Measurements from ENCODE around the gene SLC47A1.

SLC47A1 gene

DNA sequence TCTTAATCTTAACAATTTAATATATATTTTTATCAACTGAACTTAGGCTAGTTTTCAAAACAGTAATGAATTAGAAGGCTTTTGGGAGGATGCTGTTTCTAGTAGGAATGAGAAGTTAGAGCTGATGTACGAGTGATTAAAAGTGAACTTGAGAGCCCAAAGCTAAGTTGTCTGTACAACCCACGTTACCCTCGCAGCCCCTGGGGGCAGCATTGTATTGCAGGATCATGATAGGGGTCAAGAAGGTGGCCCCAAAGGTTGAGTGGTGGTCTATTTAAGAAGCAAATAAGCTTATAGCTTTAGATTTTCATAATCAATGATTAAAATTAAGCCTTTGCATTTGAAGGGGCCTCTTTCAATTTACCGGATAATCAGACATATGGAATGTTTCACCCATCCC is 81.2 kb downstream of the SLC47A1 start:
- no peak for TF ChIP-seq TAF1 (IDR thresholded peaks at IDR 0.05; ENCODE audit: borderline replicate concordance, insufficient read depth, low read length)
- no peak for TF ChIP-seq SIN3A (IDR thresholded peaks at IDR 0.05; ENCODE audit: borderline replicate concordance, insufficient read depth, low read length)
- TF ChIP-seq POLR2AphosphoS5 (IDR thresholded peaks at IDR 0.05; ENCODE audit: low read depth, low read length): no peak
- TF ChIP-seq, protein P1, sequence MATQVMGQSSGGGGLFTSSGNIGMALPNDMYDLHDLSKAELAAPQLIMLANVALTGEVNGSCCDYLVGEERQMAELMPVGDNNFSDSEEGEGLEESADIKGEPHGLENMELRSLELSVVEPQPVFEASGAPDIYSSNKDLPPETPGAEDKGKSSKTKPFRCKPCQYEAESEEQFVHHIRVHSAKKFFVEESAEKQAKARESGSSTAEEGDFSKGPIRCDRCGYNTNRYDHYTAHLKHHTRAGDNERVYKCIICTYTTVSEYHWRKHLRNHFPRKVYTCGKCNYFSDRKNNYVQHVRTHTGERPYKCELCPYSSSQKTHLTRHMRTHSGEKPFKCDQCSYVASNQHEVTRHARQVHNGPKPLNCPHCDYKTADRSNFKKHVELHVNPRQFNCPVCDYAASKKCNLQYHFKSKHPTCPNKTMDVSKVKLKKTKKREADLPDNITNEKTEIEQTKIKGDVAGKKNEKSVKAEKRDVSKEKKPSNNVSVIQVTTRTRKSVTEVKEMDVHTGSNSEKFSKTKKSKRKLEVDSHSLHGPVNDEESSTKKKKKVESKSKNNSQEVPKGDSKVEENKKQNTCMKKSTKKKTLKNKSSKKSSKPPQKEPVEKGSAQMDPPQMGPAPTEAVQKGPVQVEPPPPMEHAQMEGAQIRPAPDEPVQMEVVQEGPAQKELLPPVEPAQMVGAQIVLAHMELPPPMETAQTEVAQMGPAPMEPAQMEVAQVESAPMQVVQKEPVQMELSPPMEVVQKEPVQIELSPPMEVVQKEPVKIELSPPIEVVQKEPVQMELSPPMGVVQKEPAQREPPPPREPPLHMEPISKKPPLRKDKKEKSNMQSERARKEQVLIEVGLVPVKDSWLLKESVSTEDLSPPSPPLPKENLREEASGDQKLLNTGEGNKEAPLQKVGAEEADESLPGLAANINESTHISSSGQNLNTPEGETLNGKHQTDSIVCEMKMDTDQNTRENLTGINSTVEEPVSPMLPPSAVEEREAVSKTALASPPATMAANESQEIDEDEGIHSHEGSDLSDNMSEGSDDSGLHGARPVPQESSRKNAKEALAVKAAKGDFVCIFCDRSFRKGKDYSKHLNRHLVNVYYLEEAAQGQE (IDR thresholded peaks at IDR 0.05; ENCODE audit: insufficient read depth in 1 of 2, low read depth in 2 of 2, low read length in 2 of 2): no peak
- TF ChIP-seq FOXP2 (optimal IDR thresholded peaks at IDR 0.05; ENCODE audit: borderline replicate concordance, extremely low read depth, extremely low read length, insufficient read depth): no peak

DNA sequence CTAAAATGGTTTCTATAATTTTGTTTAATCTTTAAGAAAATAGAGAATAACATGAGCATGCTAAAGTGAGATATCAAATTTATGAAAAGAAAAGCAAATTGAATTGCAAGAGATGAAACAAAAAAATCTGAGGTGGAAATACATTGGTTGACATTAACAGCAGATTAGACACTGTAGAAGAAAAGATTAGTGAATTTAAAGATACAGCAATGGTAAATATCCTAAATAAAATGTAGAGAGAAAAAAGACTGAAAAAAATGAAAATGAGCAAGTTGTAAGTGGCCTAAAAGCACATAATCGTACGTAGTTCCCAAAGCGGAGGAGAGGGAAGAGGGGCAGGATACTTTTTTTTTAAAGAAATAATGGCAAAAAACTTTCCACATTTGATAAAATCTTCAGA is 84.4 kb downstream of the SLC47A1 start:
- TF ChIP-seq, protein P1 (IDR thresholded peaks at IDR 0.05; ENCODE audit: insufficient read depth in 1 of 2, low read depth in 2 of 2, low read length in 2 of 2): no peak
- TF ChIP-seq POLR2AphosphoS5 (IDR thresholded peaks at IDR 0.05; ENCODE audit: low read depth, low read length) (no peak), SIN3A (IDR thresholded peaks at IDR 0.05; ENCODE audit: borderline replicate concordance, insufficient read depth, low read length) (no peak), FOXP2 (optimal IDR thresholded peaks at IDR 0.05; ENCODE audit: borderline replicate concordance, extremely low read depth, extremely low read length, insufficient read depth) (no peak)

DNA sequence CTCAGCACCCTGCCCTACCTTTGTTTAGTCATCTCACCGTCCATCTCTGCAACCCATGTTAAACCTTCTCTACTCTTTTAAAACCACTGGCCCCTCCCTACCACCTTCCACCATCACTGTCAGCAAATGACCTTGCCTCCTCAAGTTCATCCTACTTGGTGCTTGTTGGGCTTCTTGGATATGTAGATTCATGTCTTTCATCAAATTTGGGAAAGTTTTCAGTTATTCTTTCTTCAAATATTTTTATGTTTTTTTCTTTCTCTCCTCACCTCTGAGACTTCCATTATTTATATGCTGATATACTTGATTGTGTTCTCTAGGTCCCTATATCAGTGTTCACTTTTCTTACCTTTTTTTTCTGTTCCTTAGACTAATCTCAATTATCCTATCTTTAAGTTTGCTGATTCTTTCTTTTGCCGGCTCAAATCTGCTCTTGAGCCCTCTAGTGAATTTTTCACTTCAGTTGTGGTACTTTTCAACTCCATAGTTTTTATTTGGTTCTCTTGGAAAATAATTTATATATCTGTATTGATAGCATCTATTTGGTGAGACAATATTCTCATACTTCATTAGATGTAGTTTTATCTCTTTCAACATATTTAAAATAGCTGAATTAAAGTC is 86.2 kb downstream of the SLC47A1 start:
- TF ChIP-seq SIN3A (IDR thresholded peaks at IDR 0.05; ENCODE audit: borderline replicate concordance, insufficient read depth, low read length): no peak
- TF ChIP-seq TAF1 (IDR thresholded peaks at IDR 0.05; ENCODE audit: borderline replicate concordance, insufficient read depth, low read length): no peak
- TF ChIP-seq, protein P1 (IDR thresholded peaks at IDR 0.05; ENCODE audit: insufficient read depth in 1 of 2, low read depth in 2 of 2, low read length in 2 of 2): no peak
- no peak for TF ChIP-seq FOXP2 (optimal IDR thresholded peaks at IDR 0.05; ENCODE audit: borderline replicate concordance, extremely low read depth, extremely low read length, insufficient read depth)
- no peak for TF ChIP-seq POLR2AphosphoS5 (IDR thresholded peaks at IDR 0.05; ENCODE audit: low read depth, low read length)

DNA sequence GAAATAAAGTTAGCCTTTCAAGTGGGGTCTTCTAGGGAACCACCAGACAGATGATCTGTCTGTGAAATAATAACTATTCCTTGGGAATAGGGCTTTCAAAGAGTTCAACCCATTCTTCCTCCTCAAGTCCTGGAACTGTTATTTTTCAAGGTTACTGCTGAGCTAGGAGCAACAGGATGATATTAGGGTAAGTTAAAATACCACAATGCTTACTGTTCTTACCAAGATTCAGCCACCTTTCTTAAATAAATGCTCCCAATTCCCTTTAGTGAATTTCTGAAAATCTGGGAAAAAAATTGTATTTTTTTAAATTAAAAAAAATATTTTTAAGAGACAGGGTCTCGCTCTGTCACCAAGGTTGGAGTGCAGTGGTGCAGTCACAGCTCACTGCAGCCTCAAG is 88.0 kb downstream of the SLC47A1 start:
- no peak for TF ChIP-seq POLR2AphosphoS5 (IDR thresholded peaks at IDR 0.05; ENCODE audit: low read depth, low read length)
- TF ChIP-seq SIN3A (IDR thresholded peaks at IDR 0.05; ENCODE audit: borderline replicate concordance, insufficient read depth, low read length): no peak

DNA sequence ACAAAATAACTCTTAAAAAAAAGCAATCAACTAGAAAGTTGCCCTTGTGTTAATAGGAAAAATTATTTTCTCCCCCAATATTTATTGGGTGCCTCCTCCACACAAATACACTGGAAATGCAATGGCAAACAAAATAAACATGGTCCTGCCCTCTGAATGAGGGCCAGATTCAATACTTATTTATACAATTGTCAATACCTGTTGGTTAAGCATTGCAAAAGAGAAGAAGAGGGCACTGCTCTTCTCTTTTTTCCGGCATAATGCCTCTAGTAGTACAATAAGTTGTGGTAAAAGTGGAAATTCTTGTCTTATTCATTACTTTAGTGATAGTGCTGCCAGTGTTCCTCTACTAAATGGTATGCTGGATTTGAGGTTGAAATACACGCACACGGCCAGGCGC is 92.4 kb downstream of the SLC47A1 start:
- no peak for TF ChIP-seq FOXP2 (optimal IDR thresholded peaks at IDR 0.05; ENCODE audit: borderline replicate concordance, extremely low read depth, extremely low read length, insufficient read depth)
- TF ChIP-seq POLR2AphosphoS5 (IDR thresholded peaks at IDR 0.05; ENCODE audit: low read depth, low read length): no peak
- TF ChIP-seq, protein P1 (IDR thresholded peaks at IDR 0.05; ENCODE audit: insufficient read depth in 1 of 2, low read depth in 2 of 2, low read length in 2 of 2): no peak
- no peak for TF ChIP-seq TAF1 (IDR thresholded peaks at IDR 0.05; ENCODE audit: borderline replicate concordance, insufficient read depth, low read length)
- no peak for TF ChIP-seq SIN3A (IDR thresholded peaks at IDR 0.05; ENCODE audit: borderline replicate concordance, insufficient read depth, low read length)
